ENCODE data around the gene BAIAP3. TPM values are rescaled to one million over a fixed set of nuclear protein-coding genes. Genes with fewer than 3 reads are reported as not detected.

The BAIAP3 gene
- polyA plus RNA-seq, 1 donor from 2014 or later, result 65.2 TPM

DNA sequence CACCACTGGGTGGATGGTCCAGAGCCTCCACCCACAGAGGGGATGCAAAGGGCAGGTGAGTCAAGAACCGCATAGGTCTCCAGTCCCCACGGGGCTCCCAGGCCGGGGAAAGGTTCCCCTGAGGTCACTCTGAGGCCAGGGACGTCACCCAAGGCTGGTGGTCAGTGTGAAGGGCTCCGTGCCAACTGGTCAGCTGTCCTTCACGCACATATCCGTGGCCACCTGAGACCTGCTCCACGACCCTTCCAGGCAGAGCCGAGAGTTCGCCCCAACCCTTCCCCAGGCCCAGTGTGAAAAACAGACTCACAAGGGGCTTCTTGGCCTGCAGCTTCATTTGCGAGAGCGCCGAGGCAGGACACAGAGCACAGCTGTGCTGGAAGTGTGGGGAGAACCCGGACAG lies 15.5 kb downstream of the BAIAP3 start:
- no peaks in the 10 kb centered on the region for H3K36me3 ChIP-seq (ENCODE audit: insufficient read depth, low read length)
- H3K4me3 ChIP-seq (ENCODE audit: low read length), result no peak overlapping the region
- H3F3A ChIP-seq (ENCODE audit: insufficient read depth, low read length, poor library complexity, severe bottlenecking), result no peaks in the 10 kb centered on the region
- no peak overlapping the region for H3K9ac ChIP-seq (ENCODE audit: low read length)
- H3K4me2 ChIP-seq (ENCODE audit: low read length), result no peak overlapping the region
- H3K9me2 ChIP-seq (ENCODE audit: insufficient read depth, low read length), result no peaks in the 10 kb centered on the region
- H4K20me1 ChIP-seq (ENCODE audit: insufficient read depth), result no peaks in the 10 kb centered on the region
- H3K79me2 ChIP-seq (replicated peaks; ENCODE audit: insufficient read depth, low read length), result peaks cover 26% of the 10 kb centered on the region
- no peak overlapping the region for H2AFZ ChIP-seq (ENCODE audit: low read depth, low read length)
- no peaks in the 10 kb centered on the region for H3K27me3 ChIP-seq (ENCODE audit: insufficient read depth, low read depth, low read length)
- TF ChIP-seq CTCF (IDR thresholded peaks at IDR 0.05; ENCODE audit: poor library complexity, severe bottlenecking) (no peak), RAD21 (conservative IDR thresholded peaks at IDR 0.05) (no peak), SMC3 (conservative IDR thresholded peaks at IDR 0.05; ENCODE audit: poor library complexity) (no peak), POLR2AphosphoS5 (IDR thresholded peaks at IDR 0.05) (no peak), MXI1 (conservative IDR thresholded peaks at IDR 0.05; ENCODE audit: poor library complexity, severe bottlenecking) (no peak), EZH2 (IDR thresholded peaks at IDR 0.05; ENCODE audit: borderline replicate concordance, insufficient read depth, low read length, poor library complexity, severe bottlenecking) (no peak), TAF1 (IDR thresholded peaks at IDR 0.05; ENCODE audit: low read depth) (no peak), EP300 (conservative IDR thresholded peaks at IDR 0.05; ENCODE audit: poor library complexity, severe bottlenecking) (no peak)
- TF ChIP-seq, protein P1, sequence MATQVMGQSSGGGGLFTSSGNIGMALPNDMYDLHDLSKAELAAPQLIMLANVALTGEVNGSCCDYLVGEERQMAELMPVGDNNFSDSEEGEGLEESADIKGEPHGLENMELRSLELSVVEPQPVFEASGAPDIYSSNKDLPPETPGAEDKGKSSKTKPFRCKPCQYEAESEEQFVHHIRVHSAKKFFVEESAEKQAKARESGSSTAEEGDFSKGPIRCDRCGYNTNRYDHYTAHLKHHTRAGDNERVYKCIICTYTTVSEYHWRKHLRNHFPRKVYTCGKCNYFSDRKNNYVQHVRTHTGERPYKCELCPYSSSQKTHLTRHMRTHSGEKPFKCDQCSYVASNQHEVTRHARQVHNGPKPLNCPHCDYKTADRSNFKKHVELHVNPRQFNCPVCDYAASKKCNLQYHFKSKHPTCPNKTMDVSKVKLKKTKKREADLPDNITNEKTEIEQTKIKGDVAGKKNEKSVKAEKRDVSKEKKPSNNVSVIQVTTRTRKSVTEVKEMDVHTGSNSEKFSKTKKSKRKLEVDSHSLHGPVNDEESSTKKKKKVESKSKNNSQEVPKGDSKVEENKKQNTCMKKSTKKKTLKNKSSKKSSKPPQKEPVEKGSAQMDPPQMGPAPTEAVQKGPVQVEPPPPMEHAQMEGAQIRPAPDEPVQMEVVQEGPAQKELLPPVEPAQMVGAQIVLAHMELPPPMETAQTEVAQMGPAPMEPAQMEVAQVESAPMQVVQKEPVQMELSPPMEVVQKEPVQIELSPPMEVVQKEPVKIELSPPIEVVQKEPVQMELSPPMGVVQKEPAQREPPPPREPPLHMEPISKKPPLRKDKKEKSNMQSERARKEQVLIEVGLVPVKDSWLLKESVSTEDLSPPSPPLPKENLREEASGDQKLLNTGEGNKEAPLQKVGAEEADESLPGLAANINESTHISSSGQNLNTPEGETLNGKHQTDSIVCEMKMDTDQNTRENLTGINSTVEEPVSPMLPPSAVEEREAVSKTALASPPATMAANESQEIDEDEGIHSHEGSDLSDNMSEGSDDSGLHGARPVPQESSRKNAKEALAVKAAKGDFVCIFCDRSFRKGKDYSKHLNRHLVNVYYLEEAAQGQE (IDR thresholded peaks at IDR 0.05; ENCODE audit: borderline replicate concordance), result no peak
- no peaks in the 10 kb centered on the region for H3K9me3 ChIP-seq (ENCODE audit: low read length)
- no peak overlapping the region for H3K27ac ChIP-seq (ENCODE audit: low read length)

GRCh38 chr16:1349351-1349750 lies 15.9 kb downstream of the BAIAP3 start:
- Histone ChIP-seq H3K4me3 (ENCODE audit: low read length) (no peak overlapping the region), H3K79me2 (replicated peaks; ENCODE audit: insufficient read depth, low read length) (peaks cover 26% of the 10 kb centered on the region), H3K27me3 (ENCODE audit: insufficient read depth, low read depth, low read length) (no peaks in the 10 kb centered on the region), H3K9ac (ENCODE audit: low read length) (no peak overlapping the region), H3K36me3 (ENCODE audit: insufficient read depth, low read length) (no peaks in the 10 kb centered on the region), H2AFZ (ENCODE audit: low read depth, low read length) (no peak overlapping the region), H3K4me2 (ENCODE audit: low read length) (no peak overlapping the region), H3F3A (ENCODE audit: insufficient read depth, low read length, poor library complexity, severe bottlenecking) (no peaks in the 10 kb centered on the region), H3K9me2 (ENCODE audit: insufficient read depth, low read length) (no peaks in the 10 kb centered on the region), H3K27ac (ENCODE audit: low read length) (no peak overlapping the region), H4K20me1 (ENCODE audit: insufficient read depth) (no peaks in the 10 kb centered on the region), H3K9me3 (ENCODE audit: low read length) (no peaks in the 10 kb centered on the region)
- TF ChIP-seq EP300 (conservative IDR thresholded peaks at IDR 0.05; ENCODE audit: poor library complexity, severe bottlenecking) (no peak), RAD21 (conservative IDR thresholded peaks at IDR 0.05) (no peak), POLR2AphosphoS5 (IDR thresholded peaks at IDR 0.05) (no peak), MXI1 (conservative IDR thresholded peaks at IDR 0.05; ENCODE audit: poor library complexity, severe bottlenecking) (no peak), CTCF (IDR thresholded peaks at IDR 0.05; ENCODE audit: poor library complexity, severe bottlenecking) (no peak), TAF1 (IDR thresholded peaks at IDR 0.05; ENCODE audit: low read depth) (no peak), SMC3 (conservative IDR thresholded peaks at IDR 0.05; ENCODE audit: poor library complexity) (no peak), EZH2 (IDR thresholded peaks at IDR 0.05; ENCODE audit: borderline replicate concordance, insufficient read depth, low read length, poor library complexity, severe bottlenecking) (no peak)
- TF ChIP-seq, protein P1 (IDR thresholded peaks at IDR 0.05; ENCODE audit: borderline replicate concordance), result no peak

Data from neural cell (in vitro differentiated cells).